GM19239 (cell line): ENCODE data around the gene USP25.
A peak's percentile ranks its signal among the peaks of the same experiment; 100 is the strongest.

Source experiments
- DNase-seq: peaks from one replicate; pipeline ENCODE4 v3.0.0; 2011; ENCODE audit warnings: low spot score; ENCODE audit not compliant: insufficient read length
- FAIRE-seq: peaks from 2 replicates; lab custom pipeline; 2011; peaks lifted over from hg19 to GRCh38; lab: Jason Lieb, UNC

The USP25 gene

GRCh38 chr21:15729674-15730483, at the start of gene USP25:
Gene USP25 (plus strand): TSS chr21:15729982. CDS start chr21:15730394, 412 bp downstream.
- FAIRE-seq = no peak
- peak; percentile 83 for DNase-seq

GRCh38 chr21:15682186-15682895, 47.4 kb upstream of the USP25 start:
- no peak for DNase-seq
- no peak for FAIRE-seq

- DNase-seq (no peak), FAIRE-seq (no peak)
Observed at GRCh38 chr21:15682977-15683376, 46.8 kb upstream of the USP25 start.

GRCh38 chr21:15686506-15686905, 43.3 kb upstream of the USP25 start:
- no peak for FAIRE-seq
- no peak for DNase-seq

GRCh38 chr21:15687208-15687607, 42.6 kb upstream of the USP25 start:
- DNase-seq (no peak), FAIRE-seq (no peak)

- FAIRE-seq (no peak), DNase-seq (no peak)
Observed at GRCh38 chr21:15688016-15688415, 41.8 kb upstream of the USP25 start.

GRCh38 chr21:15688809-15689208, 41.0 kb upstream of the USP25 start:
- no peak for DNase-seq
- no peak for FAIRE-seq

- FAIRE-seq (no peak), DNase-seq (no peak)
Observed at GRCh38 chr21:15692711-15693110, 37.1 kb upstream of the USP25 start.

- FAIRE-seq (no peak), DNase-seq (no peak)
Observed at GRCh38 chr21:15695241-15695640, 34.5 kb upstream of the USP25 start.

GRCh38 chr21:15701830-15702229, 28.0 kb upstream of the USP25 start:
- DNase-seq = no peak

GRCh38 chr21:15703932-15704331, 25.9 kb upstream of the USP25 start:
- FAIRE-seq = no peak
- DNase-seq = no peak

More at GRCh38 chr21:15701830-15702229, 28.0 kb upstream of the USP25 start:
- no peak for FAIRE-seq

GRCh38 chr21:15706696-15707095, 23.1 kb upstream of the USP25 start:
- no peak for DNase-seq
- FAIRE-seq = no peak

GRCh38 chr21:15713412-15713811, 16.4 kb upstream of the USP25 start:
- DNase-seq (no peak), FAIRE-seq (no peak)

- no peak for DNase-seq
- no peak for FAIRE-seq
Observed at GRCh38 chr21:15718711-15719110, 11.1 kb upstream of the USP25 start.

- DNase-seq = no peak
- no peak for FAIRE-seq
Observed at GRCh38 chr21:15719976-15720375, 9.8 kb upstream of the USP25 start.

GRCh38 chr21:15722591-15723324, 7.0 kb upstream of the USP25 start:
- no peak for FAIRE-seq
- no peak for DNase-seq

GRCh38 chr21:15725949-15726348, 3.8 kb upstream of the USP25 start:
- DNase-seq (no peak), FAIRE-seq (no peak)

GRCh38 chr21:15728046-15728445, 1.7 kb upstream of the USP25 start:
- DNase-seq = no peak
- no peak for FAIRE-seq

- FAIRE-seq = no peak
- DNase-seq = no peak
Observed at GRCh38 chr21:15729346-15729673, 472 bp upstream of the USP25 start.

- FAIRE-seq (peak; percentile 68), DNase-seq (no peak)
Observed at GRCh38 chr21:15730484-15731242, 881 bp downstream of the USP25 start.
